H1 (cell line): Measurements from ENCODE around the gene ZNF738. TPM values are rescaled to one million over a fixed set of nuclear protein-coding genes. Genes with fewer than 3 reads are reported as not detected.

Source experiments
- BCL11A ChIP-seq, 2 experiments: IDR thresholded peaks; one replicate each; pipeline ENCODE4 v1.6.1; 2011; ENCODE audit warnings: low read depth in 2 of 2, low read length in 2 of 2, mild to moderate bottlenecking in 2 of 2
- BRCA1 ChIP-seq: IDR thresholded peaks from 2 replicates; pipeline ENCODE4 v1.6.1; 2012; ENCODE audit warnings: low read depth, low read length, improper control_type of control experiment
- CHD2 ChIP-seq: IDR thresholded peaks from 2 replicates; pipeline ENCODE4 v1.6.1; 2012; ENCODE audit warnings: low read length, improper control_type of control experiment
- CREB1 ChIP-seq: IDR thresholded peaks from 2 replicates; pipeline ENCODE4 v1.6.1; 2012; ENCODE audit warnings: inconsistent platforms
- EZH2 ChIP-seq: fragments of 200-600 bp; sonication (generic); IDR thresholded peaks from 2 replicates; pipeline ENCODE4 v1.7.1; 2012; ENCODE audit warnings: low read depth, mild to moderate bottlenecking, moderate library complexity, low read length, inconsistent platforms; ENCODE audit not compliant: severe bottlenecking
- KDM4A ChIP-seq: IDR thresholded peaks from one replicate; pipeline ENCODE4 v1.7.1; 2012; ENCODE audit warnings: low read depth, mild to moderate bottlenecking, moderate library complexity, low read length, inconsistent platforms; ENCODE audit not compliant: severe bottlenecking
- MAFK ChIP-seq: IDR thresholded peaks from 2 replicates; pipeline ENCODE4 v1.6.1; 2012; ENCODE audit warnings: low read depth, mild to moderate bottlenecking, improper control_type of control experiment, low read length
- RXRA ChIP-seq: IDR thresholded peaks from 2 replicates; pipeline ENCODE4 v1.6.1; 2011; ENCODE audit warnings: low read depth, mild to moderate bottlenecking, low read length, moderate library complexity; ENCODE audit not compliant: insufficient read depth
- SP1 ChIP-seq: IDR thresholded peaks from 2 replicates; pipeline ENCODE4 v1.6.1; 2011; ENCODE audit warnings: low read depth, low read length
- TAF1 ChIP-seq: IDR thresholded peaks from 2 replicates; pipeline ENCODE4 v1.6.1; 2011; ENCODE audit warnings: mild to moderate bottlenecking, low read depth, low read length
- polyA plus RNA-seq, 7 experiments: library from polyadenylated mRNA; depleted of rRNA in 3 of 7; stranded (reverse) in 5 of 7; unstranded in 2 of 7; fragments of >200 nt in 5 of 7; fragments of 200-250 nt in 2 of 7; gene quantifications; 1 replicate in 5 of 7; 2 replicates in 1 of 7; 4 replicates in 1 of 7; pipeline versions ENCODE4 v1.2.1 to v1.2.3, GENCODE V29; 2011 to 2013; ENCODE audit warnings: missing spikeins in 2 of 7, mixed read lengths in 2 of 7
- total RNA-seq: library from RNA; stranded (reverse); fragmentation: NEBNext Ultra II Directional; extraction: Animal tissue kit (Norgen Biotek cat#: 25700); gene quantifications from 2 replicates; pipeline ENCODE4 v1.2.1, GENCODE V29; 2021
- TF ChIP-seq, protein P1 (sequence below): fragments of 300-600 bp; sonication (generic); IDR thresholded peaks from 2 replicates; pipeline ENCODE4 v1.7.1; 2012; ENCODE audit warnings: low read length, moderate library complexity, mild to moderate bottlenecking, inconsistent platforms; ENCODE audit not compliant: insufficient replicate concordance

Gene ZNF738
- total and polyA plus RNA-seq, 2 of the 8 experiments (the other 6 are each of a cell fraction or from before 2014, with no cell fraction given), result 78.1 to 148 TPM

DNA sequence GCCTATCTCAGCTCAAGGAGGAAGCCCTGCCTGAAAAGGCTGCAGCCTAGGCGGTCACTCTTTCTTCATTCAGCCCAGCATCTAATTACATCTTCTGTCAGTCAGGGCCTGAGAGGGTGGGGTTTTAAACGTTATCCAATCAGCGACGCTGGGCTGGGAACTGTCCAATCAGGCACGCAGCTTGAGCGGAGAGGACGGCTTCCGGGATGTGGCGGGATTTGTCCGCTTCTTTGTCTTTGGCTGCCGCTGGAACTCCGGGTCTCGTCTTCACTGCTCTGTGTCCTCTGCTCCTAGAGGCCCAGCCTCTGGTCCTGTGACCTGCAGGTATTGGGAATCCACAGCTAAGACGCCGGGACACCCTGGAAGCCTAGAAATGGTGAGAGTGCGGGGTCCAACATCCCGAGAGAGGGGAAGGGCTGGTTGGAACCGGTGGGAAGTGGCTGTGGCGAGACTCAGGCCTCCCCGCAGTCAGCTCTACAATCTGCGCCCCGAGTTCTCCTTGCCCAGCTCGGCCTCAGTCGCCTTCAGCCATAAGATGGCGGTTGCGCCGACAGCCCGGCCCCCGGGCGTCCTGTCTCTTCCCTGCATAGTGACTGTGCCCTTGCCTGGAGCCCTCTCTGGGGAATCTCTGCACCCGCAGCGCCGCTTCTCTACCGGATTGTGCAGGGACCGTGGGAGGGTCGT, at the start of gene ZNF738 (continued):
- TF ChIP-seq RXRA, result no peak
- peak; percentile 93 for TF ChIP-seq SP1
- no peak for TF ChIP-seq BRCA1
- 0 out of 2 replicates have a peak, but pooled peaks have one; percentile 11 for TF ChIP-seq CREB1
- TF ChIP-seq, protein P1, sequence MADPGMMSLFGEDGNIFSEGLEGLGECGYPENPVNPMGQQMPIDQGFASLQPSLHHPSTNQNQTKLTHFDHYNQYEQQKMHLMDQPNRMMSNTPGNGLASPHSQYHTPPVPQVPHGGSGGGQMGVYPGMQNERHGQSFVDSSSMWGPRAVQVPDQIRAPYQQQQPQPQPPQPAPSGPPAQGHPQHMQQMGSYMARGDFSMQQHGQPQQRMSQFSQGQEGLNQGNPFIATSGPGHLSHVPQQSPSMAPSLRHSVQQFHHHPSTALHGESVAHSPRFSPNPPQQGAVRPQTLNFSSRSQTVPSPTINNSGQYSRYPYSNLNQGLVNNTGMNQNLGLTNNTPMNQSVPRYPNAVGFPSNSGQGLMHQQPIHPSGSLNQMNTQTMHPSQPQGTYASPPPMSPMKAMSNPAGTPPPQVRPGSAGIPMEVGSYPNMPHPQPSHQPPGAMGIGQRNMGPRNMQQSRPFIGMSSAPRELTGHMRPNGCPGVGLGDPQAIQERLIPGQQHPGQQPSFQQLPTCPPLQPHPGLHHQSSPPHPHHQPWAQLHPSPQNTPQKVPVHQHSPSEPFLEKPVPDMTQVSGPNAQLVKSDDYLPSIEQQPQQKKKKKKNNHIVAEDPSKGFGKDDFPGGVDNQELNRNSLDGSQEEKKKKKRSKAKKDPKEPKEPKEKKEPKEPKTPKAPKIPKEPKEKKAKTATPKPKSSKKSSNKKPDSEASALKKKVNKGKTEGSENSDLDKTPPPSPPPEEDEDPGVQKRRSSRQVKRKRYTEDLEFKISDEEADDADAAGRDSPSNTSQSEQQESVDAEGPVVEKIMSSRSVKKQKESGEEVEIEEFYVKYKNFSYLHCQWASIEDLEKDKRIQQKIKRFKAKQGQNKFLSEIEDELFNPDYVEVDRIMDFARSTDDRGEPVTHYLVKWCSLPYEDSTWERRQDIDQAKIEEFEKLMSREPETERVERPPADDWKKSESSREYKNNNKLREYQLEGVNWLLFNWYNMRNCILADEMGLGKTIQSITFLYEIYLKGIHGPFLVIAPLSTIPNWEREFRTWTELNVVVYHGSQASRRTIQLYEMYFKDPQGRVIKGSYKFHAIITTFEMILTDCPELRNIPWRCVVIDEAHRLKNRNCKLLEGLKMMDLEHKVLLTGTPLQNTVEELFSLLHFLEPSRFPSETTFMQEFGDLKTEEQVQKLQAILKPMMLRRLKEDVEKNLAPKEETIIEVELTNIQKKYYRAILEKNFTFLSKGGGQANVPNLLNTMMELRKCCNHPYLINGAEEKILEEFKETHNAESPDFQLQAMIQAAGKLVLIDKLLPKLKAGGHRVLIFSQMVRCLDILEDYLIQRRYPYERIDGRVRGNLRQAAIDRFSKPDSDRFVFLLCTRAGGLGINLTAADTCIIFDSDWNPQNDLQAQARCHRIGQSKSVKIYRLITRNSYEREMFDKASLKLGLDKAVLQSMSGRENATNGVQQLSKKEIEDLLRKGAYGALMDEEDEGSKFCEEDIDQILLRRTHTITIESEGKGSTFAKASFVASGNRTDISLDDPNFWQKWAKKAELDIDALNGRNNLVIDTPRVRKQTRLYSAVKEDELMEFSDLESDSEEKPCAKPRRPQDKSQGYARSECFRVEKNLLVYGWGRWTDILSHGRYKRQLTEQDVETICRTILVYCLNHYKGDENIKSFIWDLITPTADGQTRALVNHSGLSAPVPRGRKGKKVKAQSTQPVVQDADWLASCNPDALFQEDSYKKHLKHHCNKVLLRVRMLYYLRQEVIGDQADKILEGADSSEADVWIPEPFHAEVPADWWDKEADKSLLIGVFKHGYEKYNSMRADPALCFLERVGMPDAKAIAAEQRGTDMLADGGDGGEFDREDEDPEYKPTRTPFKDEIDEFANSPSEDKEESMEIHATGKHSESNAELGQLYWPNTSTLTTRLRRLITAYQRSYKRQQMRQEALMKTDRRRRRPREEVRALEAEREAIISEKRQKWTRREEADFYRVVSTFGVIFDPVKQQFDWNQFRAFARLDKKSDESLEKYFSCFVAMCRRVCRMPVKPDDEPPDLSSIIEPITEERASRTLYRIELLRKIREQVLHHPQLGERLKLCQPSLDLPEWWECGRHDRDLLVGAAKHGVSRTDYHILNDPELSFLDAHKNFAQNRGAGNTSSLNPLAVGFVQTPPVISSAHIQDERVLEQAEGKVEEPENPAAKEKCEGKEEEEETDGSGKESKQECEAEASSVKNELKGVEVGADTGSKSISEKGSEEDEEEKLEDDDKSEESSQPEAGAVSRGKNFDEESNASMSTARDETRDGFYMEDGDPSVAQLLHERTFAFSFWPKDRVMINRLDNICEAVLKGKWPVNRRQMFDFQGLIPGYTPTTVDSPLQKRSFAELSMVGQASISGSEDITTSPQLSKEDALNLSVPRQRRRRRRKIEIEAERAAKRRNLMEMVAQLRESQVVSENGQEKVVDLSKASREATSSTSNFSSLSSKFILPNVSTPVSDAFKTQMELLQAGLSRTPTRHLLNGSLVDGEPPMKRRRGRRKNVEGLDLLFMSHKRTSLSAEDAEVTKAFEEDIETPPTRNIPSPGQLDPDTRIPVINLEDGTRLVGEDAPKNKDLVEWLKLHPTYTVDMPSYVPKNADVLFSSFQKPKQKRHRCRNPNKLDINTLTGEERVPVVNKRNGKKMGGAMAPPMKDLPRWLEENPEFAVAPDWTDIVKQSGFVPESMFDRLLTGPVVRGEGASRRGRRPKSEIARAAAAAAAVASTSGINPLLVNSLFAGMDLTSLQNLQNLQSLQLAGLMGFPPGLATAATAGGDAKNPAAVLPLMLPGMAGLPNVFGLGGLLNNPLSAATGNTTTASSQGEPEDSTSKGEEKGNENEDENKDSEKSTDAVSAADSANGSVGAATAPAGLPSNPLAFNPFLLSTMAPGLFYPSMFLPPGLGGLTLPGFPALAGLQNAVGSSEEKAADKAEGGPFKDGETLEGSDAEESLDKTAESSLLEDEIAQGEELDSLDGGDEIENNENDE, result no peak
- peak; percentile 37 for TF ChIP-seq KDM4A
- TF ChIP-seq TAF1, result peak; percentile 99
- no peak for TF ChIP-seq MAFK
- no peak for TF ChIP-seq BCL11A (IDR thresholded peaks at IDR 0.05; ENCODE audit: low read depth in 2 of 2, low read length in 2 of 2)
- TF ChIP-seq CHD2, result peak; percentile 72
- no peak for TF ChIP-seq EZH2
